ENCODE measurements around the gene ETV6. TPM values are rescaled to one million over a fixed set of nuclear protein-coding genes. Genes with fewer than 3 reads are reported as not detected.

Gene ETV6
- total and polyA plus RNA-seq, 2 of the 8 experiments (the other 6 are each of a cell fraction or from before 2014, with no cell fraction given): 5.5 to 23.9 TPM

DNA sequence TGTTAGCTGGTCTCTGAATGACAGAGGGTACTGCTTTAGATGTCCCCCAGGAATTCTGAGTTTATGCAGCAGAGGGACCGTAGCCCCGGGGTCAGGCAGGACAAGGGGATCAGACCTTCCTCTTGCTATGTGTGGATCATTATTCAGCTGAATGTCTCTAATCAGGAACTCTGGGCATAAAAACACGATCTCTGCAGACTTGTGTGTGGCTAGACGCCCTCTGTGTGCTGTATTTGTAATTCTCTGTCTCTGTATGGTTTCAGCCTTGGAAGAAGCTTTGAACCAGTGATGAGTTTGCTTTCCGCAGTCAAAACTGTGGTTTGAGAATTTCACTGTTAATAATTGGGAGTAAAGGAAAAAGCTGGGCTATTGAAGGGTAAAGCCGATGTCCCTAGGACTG lies 125.3 kb downstream of the ETV6 start (continued):
- TF ChIP-seq RXRA (IDR thresholded peaks at IDR 0.05; ENCODE audit: insufficient read depth, low read depth, low read length) (no peak), GABPA (IDR thresholded peaks at IDR 0.05; ENCODE audit: borderline replicate concordance, insufficient read depth, low read length) (no peak), CBX8 (IDR thresholded peaks at IDR 0.05; ENCODE audit: borderline replicate concordance, low read depth, low read length) (no peak), HDAC6 (IDR thresholded peaks at IDR 0.05; ENCODE audit: low read depth, low read length) (no peak), ZNF274 (IDR thresholded peaks at IDR 0.05; ENCODE audit: borderline replicate concordance, extremely low read depth, low read length) (no peak)

Measured in H1 (cell line).